T follicular helper cell (primary cell): Measurements from ENCODE around the gene NUAK1.

ENCODE experiments used
- DNase-seq: peaks from one replicate; pipeline ENCODE4 v3.0.0-alpha.2; 2020; ENCODE audit warnings: low read depth
- total RNA-seq, 2 experiments: gene quantifications; one replicate each; lab custom pipeline; 2026; lab: John Stamatoyannopoulos, UW

The NUAK1 gene
- total RNA-seq, result 0 to 0.18 reads per million in 2 experiments

DNA sequence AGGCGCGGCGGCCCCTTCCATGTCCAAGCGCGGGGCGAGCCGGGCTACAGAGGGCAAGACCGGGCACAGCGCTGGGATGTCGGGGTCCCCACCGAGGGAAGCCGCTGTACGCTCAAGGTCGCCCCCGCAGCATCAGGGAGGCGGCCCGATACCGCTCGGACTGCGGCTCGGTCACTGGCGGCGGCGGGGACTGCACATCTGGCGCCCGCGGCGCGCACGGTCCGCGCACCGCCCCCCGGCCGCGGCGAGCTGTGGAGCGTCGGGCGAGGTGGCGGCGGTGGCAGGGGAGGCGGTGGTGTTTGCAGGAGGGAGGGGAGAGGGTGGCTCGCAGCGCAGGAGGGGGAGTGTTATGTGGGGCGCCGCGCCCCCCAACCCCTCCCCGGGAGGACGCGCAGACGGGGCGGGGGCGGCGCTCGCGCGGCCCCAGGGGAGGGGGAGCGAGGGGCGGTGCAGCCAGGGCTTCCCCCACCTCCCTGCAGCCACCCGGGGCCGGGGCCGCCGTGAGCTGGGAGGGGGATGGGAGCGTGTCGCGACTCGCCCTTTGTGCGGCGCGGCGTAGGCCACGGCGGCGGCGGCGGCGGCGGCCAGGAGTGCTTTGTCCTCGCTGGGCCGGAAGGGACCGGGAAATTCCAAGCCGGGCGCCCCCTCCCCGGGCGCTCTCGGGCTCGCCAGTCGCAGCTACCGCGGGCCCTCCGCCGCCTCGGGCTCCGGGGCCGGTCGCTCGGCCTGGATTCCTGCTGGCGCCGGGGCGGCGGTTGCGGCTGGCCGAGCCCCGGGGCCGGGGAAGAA, at the start of gene NUAK1:
Gene NUAK1 (minus strand): TSS at position 322 of the 789 bp plus-strand sequence. CDS start 301 bp downstream, at position 21.
- no peak for DNase-seq

DNA sequence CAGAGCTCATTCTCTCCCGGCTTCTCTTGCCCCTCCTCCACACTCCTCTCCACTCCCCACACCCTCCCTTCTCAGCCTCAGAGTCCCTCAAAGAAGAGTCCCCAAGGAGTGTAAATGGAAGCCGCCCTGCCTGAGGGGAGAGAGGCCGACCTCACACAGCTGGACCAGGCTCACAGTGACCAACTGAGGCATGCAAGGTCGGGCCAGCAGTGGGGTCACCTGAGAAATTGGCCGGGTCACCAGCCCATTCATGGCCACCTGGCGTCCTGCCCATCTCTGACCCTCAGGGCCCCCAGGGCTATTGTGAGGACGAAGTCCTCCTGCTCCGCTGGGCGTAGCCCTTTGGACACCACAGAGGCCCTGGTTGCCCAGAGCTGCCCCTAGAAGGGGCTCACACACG, 49.5 kb upstream of the NUAK1 start:
- DNase-seq, result no peak

DNA sequence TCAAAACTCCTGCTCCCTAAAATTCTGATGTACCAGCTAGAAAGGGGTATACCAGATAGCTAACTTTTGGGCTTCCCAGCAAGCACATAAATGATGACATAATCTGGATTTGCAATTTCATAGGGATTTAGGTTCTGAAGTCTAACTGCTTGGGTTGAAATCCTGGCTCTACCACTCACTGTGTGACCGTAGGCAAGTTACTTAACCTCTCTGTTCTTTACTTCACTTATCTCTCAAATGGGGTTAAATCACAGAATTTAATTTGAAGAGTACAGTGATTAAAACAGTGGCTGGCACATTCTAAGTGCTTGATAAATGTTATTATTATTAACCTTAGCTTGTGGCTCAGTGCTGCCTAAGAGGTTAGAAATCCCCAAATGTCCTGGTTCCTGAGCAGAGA, 49.1 kb upstream of the NUAK1 start:
- DNase-seq, result no peak

DNA sequence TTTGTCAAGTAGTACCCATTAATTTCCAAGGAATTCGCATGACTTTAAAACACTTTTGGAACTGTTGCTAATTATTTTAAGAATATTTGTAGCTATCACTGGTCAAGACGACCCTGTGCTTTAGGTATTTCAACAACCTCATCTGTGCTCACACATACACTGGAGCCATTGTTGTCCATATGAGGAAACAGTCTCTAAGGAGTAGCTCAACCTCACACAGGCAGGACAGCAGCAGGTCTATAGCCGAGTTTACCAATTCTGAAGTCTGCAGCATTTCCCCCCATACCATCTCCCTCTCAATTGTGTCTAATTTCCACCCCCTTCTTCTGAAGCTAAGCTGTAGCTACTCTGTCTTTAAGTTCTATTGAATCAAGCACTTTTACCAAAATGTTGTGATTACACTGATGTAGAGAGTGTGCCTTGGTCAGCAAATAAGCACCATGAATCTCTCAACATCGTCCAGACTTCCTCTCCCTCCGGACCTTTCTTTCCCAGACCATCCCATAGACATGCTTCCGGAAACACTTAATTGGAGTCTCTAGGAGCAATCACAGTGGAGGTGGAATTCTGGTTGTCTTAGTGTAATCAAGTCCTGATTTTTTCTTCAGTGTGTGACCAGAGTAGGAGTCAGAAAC, 48.5 kb upstream of the NUAK1 start:
- DNase-seq, result no peak

DNA sequence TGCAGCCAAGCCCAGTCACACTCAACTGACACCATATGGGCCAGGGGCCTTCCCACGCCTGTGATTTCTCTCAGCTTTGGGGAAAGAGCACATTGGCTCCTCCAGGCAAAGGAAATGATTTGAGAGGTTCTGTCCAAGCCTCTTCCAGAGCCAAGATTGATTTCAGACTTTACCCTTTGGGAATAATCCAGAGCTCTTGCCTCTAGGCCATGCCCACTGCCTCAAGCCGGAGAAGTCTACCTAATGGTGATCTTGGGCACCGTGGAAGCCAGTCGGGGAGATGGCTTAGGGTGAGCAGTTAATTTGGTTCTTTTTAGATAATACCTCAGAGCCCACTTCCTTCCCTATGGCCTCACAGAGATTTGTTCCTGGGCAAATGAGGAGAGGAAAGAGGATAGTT, 45.0 kb upstream of the NUAK1 start:
- DNase-seq, result no peak

DNA sequence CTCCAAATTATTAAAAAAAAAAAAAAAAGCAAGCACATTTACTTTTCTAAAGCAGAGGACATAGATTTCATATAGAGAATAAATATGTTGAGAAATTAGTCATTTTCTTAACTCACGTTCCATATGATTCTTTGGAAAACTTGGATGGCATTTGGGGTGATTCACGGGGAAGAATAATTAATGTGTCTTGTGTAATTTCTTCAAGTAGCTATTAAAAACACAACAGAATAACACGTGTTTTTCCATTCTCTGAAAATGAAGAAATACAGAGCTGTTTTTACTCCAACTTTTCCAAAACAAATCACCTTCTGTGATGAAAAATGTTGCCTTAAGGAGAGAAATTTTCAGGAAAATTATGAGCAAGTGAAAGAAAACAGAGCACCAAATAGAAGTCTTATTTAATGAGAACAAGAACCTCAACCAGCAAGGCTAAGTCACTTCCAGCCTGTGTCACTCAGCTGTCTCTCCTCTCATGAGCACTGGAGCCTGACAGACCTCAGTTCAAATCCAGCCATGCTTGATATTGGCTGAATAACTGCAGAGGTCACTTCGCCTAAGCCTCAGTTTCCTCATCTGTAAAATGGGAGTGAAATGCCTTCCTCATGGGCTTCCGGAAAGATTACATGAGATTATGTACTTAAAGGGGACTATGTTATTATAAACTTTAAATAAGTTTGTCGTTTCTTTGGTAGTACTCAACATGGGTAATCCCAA, 42.8 kb upstream of the NUAK1 start:
- no peak for DNase-seq

DNA sequence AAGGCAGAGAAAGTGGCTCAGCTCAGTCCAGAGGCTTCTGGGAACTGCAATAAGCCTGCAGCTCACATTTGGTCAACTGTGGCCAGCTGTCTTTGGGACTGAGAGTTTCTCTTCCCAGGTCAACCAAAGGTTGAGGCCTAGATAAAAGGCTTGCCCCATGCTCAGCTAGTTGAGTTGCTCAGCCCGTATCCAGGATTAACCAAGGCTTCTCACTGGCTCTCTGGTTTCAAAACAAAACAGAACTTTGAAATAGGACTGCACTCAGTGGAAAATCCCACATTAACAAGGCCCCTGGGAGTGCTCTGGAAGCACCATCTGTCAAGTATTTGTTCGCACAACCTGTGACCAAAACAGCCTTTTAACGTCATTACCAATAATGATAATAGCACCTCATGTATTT, 40.3 kb upstream of the NUAK1 start:
- no peak for DNase-seq

DNA sequence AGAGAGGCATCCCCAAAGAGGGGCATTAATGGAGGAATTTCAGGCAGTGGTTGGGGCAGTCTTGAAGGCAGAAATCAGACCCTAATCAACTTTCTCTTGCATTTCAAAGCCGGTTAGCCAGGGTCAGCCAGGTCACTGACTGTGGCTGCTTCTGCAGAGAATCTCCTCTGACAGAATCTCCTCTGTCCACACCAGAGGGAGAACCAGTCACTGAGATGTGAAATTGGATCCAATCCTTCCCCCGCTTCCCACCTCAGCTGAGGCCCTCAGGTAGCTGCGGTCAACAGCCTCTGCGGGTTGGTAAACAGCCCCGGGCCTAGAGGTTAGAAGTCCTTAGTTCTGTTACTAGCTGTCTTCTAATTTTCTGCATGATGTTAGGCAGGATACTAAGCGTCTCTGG, 39.8 kb upstream of the NUAK1 start:
- DNase-seq, result no peak

DNA sequence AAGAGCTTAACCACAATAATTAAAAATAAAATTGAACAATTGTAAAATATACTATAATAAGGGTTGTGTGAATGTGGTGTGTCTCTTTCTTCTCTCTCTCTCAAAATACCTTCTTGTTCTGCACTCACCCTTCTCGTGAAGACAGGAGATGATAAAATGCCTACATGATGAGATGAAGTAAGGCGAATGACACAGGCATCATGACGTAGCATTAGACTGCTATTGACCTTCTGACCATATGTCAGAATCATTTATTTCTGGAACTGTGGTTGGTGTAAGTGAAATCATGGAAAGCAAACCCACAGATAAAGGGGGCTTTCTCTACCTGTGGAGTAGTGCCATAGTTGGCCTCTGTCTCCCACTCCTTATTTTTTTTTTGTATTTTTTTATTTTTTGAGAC, 37.8 kb upstream of the NUAK1 start:
- no peak for DNase-seq

DNA sequence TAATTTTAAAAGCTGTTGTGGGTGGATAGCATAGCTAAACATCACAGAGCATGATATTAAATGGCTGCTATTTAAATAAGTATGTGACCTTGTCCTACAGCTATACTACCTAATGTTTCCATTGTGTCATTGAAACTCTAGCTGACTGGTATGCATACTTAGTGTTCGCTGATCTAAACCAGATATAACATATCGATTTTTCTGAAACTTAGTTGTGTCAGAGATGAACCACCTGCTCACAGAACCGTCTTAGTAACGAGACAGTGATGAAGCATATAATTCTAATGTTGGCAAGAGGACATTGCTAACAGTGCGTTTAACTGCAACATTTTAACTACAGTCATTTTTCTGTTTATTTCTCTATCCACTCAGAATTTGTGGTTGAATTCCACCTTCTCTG, 36.1 kb upstream of the NUAK1 start:
- no peak for DNase-seq

DNA sequence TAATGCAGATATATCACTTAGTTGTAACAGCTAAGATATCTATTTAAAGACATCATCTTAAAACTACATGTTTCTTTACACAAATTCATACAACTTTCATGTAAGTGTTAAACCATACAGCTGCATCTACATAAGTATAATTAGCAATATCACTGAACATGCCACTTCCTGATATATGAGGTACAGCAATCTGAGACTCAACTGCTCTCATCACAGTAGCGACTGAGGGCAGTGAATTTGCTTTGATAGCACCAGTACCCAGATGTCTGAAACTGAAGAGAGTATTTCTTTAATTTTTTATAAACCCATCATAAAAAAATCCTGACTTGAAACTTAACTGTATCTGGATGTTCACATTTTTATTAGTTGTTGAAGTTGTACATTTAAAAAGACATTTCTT, 34.7 kb upstream of the NUAK1 start:
- DNase-seq, result no peak

DNA sequence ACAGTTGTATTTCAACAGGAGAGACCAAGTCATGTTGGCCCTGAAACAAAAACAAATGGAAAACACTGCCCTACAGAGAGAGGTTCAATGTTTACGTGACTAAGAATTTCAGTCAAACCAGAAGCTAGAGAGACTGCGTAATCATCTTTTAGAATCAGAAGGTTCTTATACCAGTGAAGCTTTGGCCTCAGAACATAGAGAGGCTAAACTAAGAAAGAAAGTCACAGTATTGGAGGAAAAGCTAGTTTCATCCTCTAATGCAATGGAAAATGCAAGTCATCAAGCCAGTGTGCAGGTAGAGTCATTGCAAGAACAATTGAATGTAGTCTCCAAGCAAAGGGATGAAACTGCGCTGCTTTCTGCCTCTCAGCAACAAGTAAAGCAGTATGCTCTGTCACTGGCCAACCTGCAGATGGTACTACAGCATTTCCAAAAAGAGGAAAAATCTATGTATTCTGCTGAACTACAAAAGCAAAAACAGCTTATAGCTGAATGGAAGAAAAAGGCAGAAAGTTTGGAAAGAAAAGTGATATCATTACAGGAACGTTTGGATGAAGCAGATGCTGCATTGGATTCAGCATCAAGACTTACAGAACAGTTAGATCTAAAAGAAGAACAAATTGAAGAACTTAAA, 32.5 kb upstream of the NUAK1 start:
- DNase-seq, result no peak

DNA sequence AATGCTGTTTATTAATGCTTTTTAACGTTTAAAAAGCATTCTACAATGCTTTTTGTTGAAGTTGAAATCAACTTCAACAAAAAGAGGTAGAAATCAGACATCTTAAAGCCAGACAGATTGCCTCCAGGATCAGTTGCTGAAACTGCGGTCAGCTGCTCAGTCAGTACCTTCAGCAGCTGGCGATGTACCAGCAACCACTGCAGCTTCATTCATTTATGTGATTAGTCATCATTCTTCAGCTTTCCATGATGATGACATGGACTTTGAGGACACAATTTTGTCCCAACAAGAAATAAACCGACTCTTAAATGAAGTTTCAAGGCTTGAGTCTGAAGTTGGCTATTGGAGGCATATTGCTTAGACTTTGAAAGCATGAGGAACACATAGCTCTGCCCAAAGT, 31.5 kb upstream of the NUAK1 start:
- DNase-seq, result no peak

DNA sequence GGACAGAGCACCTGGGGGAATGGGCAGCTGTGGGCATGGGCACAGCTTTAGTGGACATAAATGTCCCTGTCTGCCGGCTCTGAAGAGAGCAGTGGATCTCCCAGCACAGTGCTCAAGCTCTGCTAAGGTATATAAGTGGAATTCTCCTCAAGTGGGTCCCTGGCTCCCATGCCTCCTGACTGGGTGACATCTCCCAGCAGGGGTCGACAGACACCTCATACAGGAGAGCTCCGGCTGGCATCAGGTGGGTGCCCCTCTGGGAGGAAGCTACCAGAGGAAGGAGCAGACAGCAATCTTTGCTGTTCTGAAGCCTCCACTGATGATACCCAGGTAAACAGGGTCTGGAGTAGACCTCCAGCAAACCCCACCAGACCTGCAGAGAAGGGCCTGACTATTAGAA, 25.0 kb upstream of the NUAK1 start:
- DNase-seq, result no peak

DNA sequence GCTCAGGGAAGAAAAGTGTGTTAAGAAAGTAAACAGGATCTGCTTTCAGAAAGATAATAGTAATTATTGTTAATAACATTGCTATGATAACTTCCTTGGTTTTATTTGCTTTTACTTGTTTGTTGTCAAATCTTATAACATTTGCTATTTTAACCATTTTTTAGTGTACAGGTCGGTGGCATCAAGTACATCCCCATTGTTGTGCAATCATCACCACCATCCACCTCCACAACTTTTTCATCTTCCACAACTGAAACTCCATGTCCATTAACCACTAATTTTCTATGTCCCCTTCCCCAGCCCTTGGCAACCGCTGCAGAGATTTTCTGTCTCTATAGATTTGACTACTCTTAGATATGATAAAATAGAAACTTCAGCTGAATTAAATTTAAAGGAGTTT, 22.7 kb upstream of the NUAK1 start:
- no peak for DNase-seq

DNA sequence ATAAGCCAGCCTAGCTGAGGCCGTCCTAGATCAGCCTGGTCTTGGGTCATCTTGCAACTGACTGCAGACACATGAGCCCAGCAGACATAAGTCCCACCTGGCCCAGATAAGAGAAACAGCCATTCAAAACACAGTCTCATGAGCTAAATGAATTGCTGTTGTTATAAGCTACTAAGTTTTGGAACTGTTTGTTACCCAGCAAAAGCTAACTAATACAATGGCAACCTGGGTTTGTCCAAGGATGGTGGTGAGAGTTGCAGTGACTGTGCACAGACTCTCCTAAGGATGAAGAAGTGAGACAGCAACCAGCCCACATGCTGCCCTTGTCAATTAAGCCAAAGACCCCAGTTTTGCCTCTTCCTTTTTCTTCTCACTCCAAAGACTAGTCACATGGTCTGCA, 22.2 kb upstream of the NUAK1 start:
- DNase-seq, result no peak

DNA sequence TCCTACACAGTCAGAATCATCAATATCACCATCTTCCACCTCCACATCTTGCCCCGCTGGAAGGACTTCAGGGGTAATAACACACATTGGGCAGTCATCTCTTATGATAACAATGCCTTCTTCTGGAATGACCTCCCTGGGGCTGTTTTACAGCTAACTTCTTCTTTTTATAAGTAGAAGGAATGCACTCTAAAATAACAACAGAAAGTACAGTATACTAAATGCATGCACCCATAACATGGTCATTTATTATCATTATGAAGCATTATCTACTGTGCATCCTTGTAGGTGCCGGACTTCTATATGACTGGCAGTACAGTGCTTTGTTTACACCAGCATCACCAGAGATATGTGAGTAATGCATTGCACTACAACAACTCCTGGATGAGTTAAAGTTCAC, 19.0 kb upstream of the NUAK1 start:
- no peak for DNase-seq

DNA sequence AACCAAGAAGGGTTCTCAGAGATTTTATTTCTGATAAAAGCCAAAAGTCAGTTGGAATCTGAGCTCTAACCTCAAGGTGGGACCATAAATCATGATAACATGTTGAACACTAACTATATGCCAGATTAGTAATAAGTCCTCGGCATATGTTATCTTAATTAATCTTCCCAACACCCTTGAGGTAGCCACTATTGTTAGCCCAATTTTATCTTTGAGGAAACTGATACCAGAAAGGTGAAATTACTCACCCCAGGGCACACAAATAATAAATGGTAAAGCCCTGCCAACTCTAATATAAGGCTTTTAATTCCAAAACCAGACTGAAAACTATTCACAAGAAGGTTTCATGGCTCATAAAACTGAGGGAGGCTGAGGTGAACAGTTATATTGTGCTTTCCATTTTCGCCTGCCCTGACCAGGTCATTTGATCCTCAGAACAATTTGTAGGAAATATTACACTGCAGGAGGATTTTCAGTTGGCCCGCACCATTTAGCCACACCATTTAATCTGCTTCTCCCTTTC, 16.1 kb upstream of the NUAK1 start:
- no peak for DNase-seq

DNA sequence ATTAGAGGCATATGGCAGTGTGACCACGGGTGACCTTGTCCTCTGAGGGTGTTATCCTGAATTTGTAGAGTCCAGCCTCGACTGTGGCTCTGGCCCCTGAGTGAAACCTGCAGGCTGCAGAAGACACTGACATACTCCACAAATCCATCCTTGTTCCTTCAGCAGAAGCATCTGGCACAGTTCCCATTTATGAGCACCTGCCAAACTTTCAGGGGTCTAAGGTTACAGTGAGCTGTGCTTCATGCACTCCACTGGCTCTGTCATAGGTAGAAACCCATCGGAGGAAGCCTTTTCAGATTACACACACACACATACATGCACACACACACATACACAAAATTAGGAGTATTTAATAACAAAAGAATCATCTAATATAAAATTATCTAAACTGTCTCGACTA, 13.6 kb upstream of the NUAK1 start:
- no peak for DNase-seq

DNA sequence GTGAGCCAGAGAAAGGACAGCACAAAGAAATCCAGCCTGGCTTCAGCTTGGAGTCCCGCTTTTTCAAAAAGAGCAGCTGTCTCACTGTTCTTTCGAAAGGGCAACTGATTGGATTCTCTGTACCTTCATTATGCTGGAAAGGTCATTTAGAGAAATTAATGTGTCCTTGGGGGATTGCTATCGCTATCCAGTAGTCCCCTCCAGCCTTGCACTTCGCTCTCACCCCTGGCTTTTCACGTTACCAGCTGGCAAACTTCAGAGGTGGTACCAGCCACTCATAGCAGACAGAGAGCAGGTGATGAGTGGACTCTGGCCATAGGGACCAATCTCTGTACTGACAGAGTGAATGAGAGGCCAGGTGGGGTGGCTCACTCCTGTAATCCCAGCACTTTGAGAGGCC, 11.8 kb upstream of the NUAK1 start:
- DNase-seq, result no peak

DNA sequence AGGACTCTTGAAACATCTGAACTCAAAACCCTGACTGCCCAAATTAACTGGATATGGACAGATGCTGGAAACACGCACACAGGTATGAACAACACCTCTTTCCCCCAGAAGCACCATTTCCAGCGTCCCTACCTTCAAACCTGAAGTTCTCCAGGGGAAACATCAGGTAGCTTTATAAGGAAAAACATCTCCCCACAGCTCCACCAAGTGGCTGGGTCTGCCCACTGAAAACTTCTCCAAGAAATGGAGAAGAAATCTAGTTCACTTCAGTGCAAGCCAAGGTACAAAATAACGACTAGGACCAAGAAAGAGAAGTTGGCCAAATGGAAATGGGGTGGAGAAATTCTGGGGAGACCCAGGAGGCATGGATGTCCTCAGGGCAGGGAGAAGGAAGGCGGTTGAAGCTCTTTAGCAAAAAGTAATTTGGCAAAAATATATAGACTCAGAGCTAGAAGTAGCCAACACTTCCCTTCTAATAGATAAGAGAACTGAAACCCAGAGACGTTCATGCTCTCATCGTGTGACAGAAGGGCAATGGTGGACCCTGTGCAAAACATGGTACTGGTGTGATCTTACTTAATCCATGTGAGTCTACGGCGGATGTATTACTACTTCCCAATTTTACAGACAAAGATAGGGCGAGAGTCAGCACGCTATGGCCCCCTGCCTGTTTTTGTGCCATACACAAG, 10.5 kb upstream of the NUAK1 start:
- DNase-seq, result no peak

DNA sequence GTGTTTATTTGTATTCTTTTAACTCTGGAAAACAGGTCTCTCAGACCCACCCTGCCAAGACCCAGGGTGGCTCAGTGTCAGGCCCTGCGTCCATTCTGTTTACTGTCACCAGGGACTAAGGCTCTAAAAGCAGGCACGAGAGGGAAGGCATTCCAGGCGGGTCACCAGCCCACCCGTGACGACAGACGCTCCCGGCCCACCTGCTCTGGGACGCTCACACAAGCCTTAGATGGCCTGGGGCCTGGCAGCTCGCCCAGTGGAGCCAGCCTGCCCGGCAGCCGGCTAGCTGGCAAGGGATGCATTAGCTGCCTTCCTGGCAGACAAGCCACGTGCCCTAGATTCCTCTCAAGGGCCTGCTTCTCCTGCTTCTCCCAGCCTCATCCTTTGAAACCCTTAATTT, 9.2 kb upstream of the NUAK1 start:
- DNase-seq, result no peak
